A172 (cell line): ENCODE measurements around the gene PCBP1. TPM values are rescaled to one million over a fixed set of nuclear protein-coding genes. Genes with fewer than 3 reads are reported as not detected.
"Not testable (repeated sequence)": the region's sequence is repeated elsewhere in the genome, so short reads cannot be mapped to it uniquely, and the experiment has no call there.

Experiments
- DNase-seq: peaks from one replicate; pipeline ENCODE4 v3.0.0-alpha.2; 2015; ENCODE audit warnings: low spot score
- total RNA-seq: library from RNA; depleted of rRNA; stranded (reverse); fragments of >200 nt; shearing (Covaris generic); gene quantifications from 2 replicates; pipeline ENCODE4 v1.2.3, GENCODE V29; 2014; rRNA removed

The PCBP1 gene
- total RNA-seq, 1 experiment from 2014 or later, result 26.3 TPM

DNA sequence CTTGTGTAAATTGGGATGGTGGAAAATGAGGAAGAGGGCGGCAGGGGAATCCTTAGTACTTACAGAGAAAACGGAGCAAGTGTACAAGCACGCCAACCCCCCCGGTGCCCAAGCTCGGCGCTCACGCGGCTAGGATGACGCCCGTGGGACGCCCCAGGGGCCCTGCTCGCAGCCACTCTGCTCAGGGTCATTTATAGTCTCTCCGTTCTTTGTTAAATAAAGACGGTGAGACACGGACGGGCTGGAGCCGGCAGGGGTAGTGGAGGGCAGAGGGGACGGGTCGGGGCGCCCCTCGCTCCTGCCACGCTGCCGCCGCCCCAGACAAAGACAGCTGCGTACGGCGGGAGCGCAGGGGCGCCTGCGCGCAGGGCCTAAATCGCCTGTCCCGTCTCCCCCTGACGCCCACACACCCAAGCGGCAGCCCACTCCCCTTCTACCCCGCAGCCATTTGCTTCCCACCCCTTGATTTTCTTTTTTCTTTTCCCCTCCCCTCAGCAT, 37.8 kb downstream of the PCBP1 start:
- DNase-seq, result no peak

DNA sequence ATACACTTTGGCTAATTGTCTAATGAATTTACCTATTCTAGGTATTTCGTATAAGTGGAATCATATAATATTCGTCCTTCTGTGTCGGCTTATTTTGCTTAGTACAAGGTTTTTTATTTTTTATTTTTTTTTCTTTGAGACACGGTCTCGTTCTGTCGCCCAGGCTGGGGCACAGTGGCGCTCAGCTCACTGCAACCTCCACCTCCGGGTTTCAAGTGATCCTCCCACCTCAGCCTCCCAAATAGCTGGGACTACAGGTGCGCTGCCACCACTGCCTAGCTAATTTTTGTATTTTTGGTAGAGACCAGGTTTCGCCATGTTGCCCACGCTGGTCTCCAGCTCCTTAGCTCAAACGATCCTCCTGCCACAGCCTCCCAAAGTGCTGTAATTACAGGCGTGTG, 38.2 kb downstream of the PCBP1 start:
- no peak for DNase-seq

DNA sequence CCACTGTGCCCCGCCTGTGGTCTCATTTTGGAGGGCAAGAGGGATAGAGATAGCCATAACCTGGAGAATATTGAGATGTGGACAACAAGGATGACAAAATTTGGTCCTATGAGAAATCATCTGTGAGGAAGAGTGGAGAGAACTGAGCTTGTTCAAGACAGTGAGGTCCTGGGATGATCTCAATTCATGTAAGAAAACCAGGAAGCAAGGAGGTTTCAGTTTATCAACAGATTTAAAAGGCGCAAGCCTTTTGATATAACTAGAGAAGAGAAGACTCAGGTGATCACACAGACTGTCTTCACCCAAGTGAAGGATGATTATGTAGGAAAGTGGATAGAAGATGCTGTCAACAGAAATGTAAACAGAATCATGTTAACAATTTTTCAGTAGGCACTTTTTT, 39.1 kb downstream of the PCBP1 start:
- no peak for DNase-seq

DNA sequence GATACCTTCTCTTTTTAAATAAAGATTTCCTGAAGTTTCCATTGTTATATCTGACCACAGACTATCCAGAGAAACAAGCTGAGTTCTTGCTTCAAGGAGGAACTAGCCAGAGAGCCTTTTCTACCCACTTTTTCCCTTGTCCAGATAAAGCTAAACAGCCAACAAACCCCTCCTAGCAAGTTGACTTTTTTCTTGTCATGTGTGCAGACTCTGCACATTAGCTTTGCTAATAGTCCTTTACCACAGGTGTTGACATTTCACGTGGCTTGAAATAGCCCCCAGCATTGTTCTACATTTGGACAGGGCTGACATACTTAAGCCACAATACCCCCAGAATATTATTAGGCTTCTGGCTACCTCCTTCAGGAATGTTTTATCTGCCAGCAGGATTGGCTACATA, 40.7 kb downstream of the PCBP1 start:
- no peak for DNase-seq

DNA sequence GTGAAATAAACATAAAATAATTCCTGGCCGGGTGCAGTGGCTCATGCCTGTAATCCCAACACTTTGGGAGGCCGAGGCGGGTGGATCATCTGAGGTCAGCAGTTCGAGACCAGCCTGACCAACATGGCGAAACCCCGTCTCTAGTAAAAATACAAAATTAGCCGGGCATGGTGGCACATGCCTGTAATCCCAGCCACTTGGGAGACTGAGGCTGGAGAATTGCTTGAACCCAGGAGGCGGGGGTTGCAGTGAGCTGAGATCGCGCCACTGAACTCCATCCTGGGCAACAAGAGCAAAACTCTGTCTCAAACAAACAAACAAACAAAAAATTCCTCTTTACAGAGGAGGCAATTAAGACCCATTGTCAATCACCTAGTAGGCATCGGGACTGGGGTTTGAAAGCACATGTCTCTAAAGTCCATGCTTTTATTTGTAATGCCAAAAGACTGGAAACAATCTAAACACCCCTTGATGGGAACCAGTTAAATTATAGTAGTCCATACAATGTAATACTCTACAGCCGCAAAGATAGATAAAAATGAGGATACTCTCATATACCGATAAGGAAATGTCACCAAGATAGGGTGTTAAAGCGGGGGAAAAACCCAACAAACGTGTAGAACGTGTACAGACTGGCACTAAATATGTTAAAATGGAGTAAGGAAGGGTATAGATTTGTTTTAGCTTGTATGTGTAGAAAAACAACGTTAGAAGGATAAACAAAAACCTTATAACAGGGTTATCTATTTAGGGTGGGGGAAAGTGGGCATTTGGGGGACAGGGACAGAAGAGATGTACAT, 44.3 kb downstream of the PCBP1 start:
- DNase-seq, result not testable (repeated sequence)

DNA sequence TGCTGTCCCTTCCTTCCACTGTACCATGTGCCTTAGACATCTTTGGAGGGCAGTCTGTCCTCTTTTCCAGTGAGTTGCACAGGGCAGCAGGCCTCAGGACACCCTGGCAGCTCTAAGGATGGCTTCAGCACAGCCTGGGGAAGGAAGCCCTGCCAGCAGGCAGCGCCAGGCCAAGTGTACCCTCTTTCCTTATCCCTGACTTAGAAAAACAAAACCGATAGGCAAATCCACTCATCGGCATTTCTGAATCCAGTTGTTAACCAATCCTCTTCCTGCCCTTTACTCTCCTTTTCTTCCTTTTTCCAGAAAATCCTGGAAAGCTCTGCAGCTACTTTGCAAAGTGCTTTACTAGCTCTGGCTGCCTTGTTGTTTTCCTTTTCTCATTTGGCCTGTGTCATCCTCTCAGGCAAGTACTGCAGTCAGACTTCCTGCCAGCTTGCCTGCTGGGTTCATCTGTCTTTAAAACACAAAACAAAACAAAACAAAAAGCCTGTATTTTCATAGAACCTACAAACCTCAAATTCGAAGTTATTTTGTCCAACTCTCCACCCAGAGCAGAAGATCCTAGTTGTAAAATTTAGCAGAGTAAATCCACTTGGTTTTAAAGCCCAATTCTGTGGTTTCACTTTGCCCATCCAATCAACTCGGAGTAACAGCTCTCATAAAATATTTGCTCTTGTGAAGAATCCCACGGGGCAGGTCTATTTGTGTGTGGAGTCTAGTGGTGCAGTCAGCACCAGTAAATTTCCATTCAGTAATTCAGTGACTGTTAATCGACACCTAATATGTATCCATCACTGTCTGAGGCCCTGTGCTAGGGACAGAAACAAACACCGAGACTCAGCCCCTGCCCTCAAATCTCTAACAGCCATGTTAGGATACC, 45.2 kb downstream of the PCBP1 start:
- DNase-seq, result peak; percentile 67

DNA sequence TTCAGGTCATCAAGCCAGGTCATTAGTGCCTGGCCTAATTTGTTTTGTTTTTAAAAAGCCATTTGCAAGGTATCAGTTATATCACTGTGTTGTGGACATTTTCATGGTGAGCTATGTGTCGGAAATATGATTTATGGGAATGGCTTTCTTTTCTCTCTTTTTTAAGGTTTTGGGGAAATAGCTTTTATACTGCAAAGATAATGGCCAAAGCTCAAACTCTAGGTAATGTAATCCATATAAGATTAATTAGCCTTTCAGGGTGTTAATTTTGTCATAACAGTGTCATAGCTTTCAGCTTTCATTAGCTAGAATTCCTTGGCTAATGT, 45.8 kb downstream of the PCBP1 start:
- DNase-seq, result no peak

DNA sequence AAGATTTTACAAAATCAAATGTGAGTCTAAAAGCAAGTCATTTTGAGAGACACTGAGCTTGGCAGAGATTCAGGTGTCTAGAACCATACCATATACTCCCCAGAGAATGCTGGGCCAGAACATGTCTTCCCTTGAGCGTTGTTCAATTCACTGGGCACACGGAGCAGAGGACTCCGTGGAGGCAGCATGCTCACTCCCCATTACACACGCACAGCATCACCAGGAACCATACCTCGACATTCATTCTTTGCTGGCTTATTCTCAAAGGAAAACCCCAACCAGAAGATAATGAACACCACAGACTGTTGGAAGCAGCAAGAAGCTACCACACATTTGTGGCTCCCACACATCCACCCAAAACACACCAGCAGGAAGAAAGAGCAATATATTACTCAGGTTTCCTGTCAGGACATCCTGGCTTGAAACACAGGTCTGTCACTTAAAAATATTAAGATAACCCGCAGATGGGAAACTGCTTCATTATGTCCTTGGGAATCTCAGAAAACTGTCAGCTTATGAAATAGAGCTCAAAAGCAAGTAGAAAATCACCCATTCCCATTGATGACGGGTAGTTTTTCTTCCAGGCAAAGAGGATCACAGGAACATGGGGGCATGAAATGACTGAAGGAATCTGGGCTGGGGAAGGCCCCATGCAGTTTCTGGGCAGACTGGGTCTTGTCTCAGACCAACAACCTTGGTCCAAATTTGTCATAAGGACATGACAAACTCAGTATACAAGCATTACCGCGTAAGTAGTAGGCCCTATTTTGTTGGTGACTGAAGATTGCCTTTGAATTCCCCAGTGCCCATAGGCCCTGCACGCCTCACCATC, 46.4 kb downstream of the PCBP1 start:
- no peak for DNase-seq

DNA sequence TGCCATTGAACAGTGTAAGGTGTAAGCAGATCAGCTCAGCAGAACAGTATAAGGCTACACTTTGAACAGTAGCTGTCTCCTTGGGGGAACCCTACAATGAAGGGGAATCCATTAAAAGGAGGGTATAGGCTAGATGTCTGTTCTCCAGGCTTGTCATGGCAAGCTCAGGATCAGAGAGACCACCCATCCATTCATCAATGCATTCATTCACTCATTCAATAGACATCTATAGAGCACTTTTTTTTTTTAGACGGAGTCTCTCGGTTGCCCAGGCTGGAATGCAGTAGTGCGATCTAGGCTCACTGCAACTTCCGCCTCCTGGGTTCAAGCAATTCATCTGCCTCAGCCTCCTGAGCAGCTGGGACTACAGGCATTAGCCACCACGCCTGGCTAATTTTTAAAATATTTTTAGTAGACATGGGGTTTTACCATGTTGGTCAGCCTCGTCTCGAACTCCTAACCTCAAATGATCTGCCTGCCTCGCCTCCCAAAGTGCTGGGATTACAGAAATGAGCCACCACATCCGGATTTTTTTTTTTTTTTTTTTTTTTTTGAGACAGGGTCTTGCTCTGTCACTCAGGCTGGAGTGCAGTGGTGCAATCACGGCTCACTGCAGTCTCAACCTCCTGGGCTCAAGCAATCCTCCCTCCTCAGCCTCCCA, 47.2 kb downstream of the PCBP1 start:
- DNase-seq, result not testable (repeated sequence)

Other genes with a start within 250 kb of the PCBP1 start
- gene SNRNP27, start 193.5 kb upstream of the PCBP1 start, total RNA-seq, result 92.3 and 168 TPM in 2 replicates
- gene MXD1, start 172.4 kb upstream of the PCBP1 start, total RNA-seq, result 2.2 TPM in 2 replicates
- 0.10 TPM in 1 of 2 replicates, not detected in the other for gene ASPRV1, start 125.8 kb upstream of the PCBP1 start, total RNA-seq
- gene C2orf42, start 103.5 kb downstream of the PCBP1 start, total RNA-seq, result 13.2 and 15.8 TPM in 2 replicates
- 72.2 and 91.5 TPM in 2 replicates for gene TIA1, start 161.2 kb downstream of the PCBP1 start, total RNA-seq
- 65.8 and 77.7 TPM in 2 replicates for gene PCYOX1, start 170.7 kb downstream of the PCBP1 start, total RNA-seq
- 422 and 518 TPM in 2 replicates for gene SNRPG, start 206.3 kb downstream of the PCBP1 start, total RNA-seq
- gene FAM136A, start 214.6 kb downstream of the PCBP1 start, total RNA-seq, result 90.6 and 97.3 TPM in 2 replicates